Activated naive CD4-positive, alpha-beta T cell treated with anti-CD3 and anti-CD28 coated beads for 36 hours (primary cell): Measurements from ENCODE around the gene KMO. TPM values are rescaled to one million over a fixed set of nuclear protein-coding genes. Genes with fewer than 3 reads are reported as not detected.

ENCODE experiments used
- CTCF ChIA-PET: fragments of 350-600 bp; sonication (Branson Sonifier 250); formaldehyde crosslinking; loops from one replicate; lab custom pipeline; 2021; ENCODE audit warnings: antibody characterized with exemption; lab: Charles Lee
- DNase-seq: peaks from one replicate; pipeline ENCODE4 v3.0.0-alpha.2; 2020
- H3K27ac Mint-ChIP-seq: one replicate; pipeline ENCODE4 v1.8.0; 2021; ENCODE audit warnings: mild to moderate bottlenecking, mixed read lengths
- H3K27me3 Mint-ChIP-seq: one replicate; pipeline ENCODE4 v1.8.0; 2021; ENCODE audit warnings: low read depth, mixed read lengths
- H3K36me3 Mint-ChIP-seq: one replicate; pipeline ENCODE4 v1.8.0; 2021; ENCODE audit warnings: low read depth, mixed read lengths
- H3K4me1 Mint-ChIP-seq: one replicate; pipeline ENCODE4 v1.8.0; 2021; ENCODE audit warnings: low read depth, mixed read lengths
- H3K4me3 Mint-ChIP-seq: one replicate; pipeline ENCODE4 v1.8.0; 2021; ENCODE audit warnings: mild to moderate bottlenecking, moderate library complexity, mixed read lengths
- H3K9me3 Mint-ChIP-seq: one replicate; pipeline ENCODE4 v1.8.0; 2021; ENCODE audit warnings: mixed read lengths
- intact Hi-C: fragments of 100-400 bp; cut with micrococcal nuclease; formaldehyde crosslinking; loops from one replicate; pipeline ENCODE4 v1.15.1; 2023
- total RNA-seq, 2 experiments: library from RNA; stranded (reverse); gene quantifications; one replicate each; pipeline ENCODE4 v1.2.3, GENCODE V29; 2021

The KMO gene
- total RNA-seq, 2 experiments from 2014 or later = not detected

GRCh38 chr1:241542199-241542907, 10.2 kb downstream of the KMO start:
- H3K9me3 Mint-ChIP-seq = peaks cover 3% of the 10 kb centered on the region
- intact Hi-C loops = no loop called here
- no peak overlapping the region for H3K27ac Mint-ChIP-seq
- peaks cover 3% of the 10 kb centered on the region for H3K4me1 Mint-ChIP-seq
- CTCF ChIA-PET = no interaction called here
- no peak overlapping the region for H3K4me3 Mint-ChIP-seq
- H3K36me3 Mint-ChIP-seq = no peaks in the 10 kb centered on the region
- peaks cover 2% of the 10 kb centered on the region for H3K27me3 Mint-ChIP-seq
- no peak for DNase-seq

GRCh38 chr1:241548008-241548407, 15.8 kb downstream of the KMO start:
- no peak for DNase-seq
- Mint-ChIP-seq H3K4me3 (no peak overlapping the region), H3K27ac (no peak overlapping the region), H3K4me1 (peaks cover 18% of the 10 kb centered on the region), H3K36me3 (no peaks in the 10 kb centered on the region), H3K27me3 (no peaks in the 10 kb centered on the region), H3K9me3 (no peaks in the 10 kb centered on the region)
- intact Hi-C loops = no loop called here
- CTCF ChIA-PET = interaction anchor here (1.4 kb wide), 1 partner anchor 63 kb away, joined by 3 read pairs; no protein-coding TSS in a partner anchor

- H3K4me3 Mint-ChIP-seq = no peak overlapping the region
- CTCF ChIA-PET = interaction anchor here (0.7 kb wide), 1 partner anchor 55 kb away, joined by 4 read pairs; no protein-coding TSS in a partner anchor
- intact Hi-C loops = no loop called here
- H3K27ac Mint-ChIP-seq = no peak overlapping the region
- H3K9me3 Mint-ChIP-seq = no peaks in the 10 kb centered on the region
- no peak for DNase-seq
- peaks cover 20% of the 10 kb centered on the region for H3K4me1 Mint-ChIP-seq
- H3K27me3 Mint-ChIP-seq = no peaks in the 10 kb centered on the region
- no peaks in the 10 kb centered on the region for H3K36me3 Mint-ChIP-seq
These were observed 18.1 kb downstream of the KMO start for GRCh38 chr1:241550318-241550717.

GRCh38 chr1:241551759-241552638, 19.8 kb downstream of the KMO start:
- Mint-ChIP-seq H3K27ac (peak overlapping the region; percentile 89), H3K36me3 (no peaks in the 10 kb centered on the region), H3K27me3 (peaks cover 2% of the 10 kb centered on the region), H3K4me3 (peak overlapping the region; percentile 67), H3K9me3 (no peaks in the 10 kb centered on the region), H3K4me1 (peaks cover 20% of the 10 kb centered on the region)
- CTCF ChIA-PET = interaction anchor here (0.6 to 0.9 kb wide), 4 partner anchors 20 to 469 kb away, joined by 3 read pairs; partner anchors contain the start of gene KMO
- intact Hi-C loops = loop anchor here (1.0 kb wide), 4 partner anchors 20 to 295 kb away; partner anchors contain the start of genes FH and KMO
- peak; percentile 75 for DNase-seq

DNA sequence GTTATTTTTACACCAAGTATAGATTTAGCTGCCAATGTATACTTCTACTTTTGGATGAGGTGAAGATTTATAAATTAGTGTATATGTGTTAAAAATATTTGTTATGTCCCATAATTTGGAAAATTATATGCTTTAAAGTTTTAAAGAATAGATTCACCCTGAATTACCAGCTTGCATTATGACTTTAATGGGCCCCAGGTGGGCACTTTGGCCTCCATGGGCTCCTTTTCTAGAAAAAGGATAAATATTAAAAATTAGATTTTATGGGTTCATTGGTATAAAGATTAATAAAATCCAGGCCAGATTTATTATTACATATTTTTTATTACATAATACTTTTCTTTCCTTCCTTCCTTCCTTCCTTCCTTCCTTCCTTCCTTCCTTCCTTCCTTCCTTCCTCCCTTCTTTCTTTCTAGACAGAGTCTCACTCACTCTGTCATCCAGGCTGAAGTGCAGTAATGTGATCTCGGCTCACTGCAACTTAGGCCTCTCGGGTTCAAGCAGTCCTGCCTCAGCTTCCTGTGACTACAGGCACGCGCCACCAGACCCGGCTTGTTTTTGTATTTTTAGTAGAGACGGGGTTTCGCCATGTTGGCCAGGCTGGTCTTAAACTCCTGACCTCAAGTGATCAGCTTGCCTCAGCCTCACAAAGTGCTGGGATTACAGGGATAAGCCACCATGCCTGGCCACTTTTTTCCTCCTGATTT, 21.9 kb downstream of the KMO start:
- DNase-seq = no peak
- no peak overlapping the region for H3K27ac Mint-ChIP-seq
- no peaks in the 10 kb centered on the region for H3K36me3 Mint-ChIP-seq
- H3K9me3 Mint-ChIP-seq = no peaks in the 10 kb centered on the region
- peaks cover 2% of the 10 kb centered on the region for H3K27me3 Mint-ChIP-seq
- peaks cover 20% of the 10 kb centered on the region for H3K4me1 Mint-ChIP-seq
- CTCF ChIA-PET = no interaction called here
- intact Hi-C loops = no loop called here
- H3K4me3 Mint-ChIP-seq = no peak overlapping the region

- no peak for DNase-seq
- Mint-ChIP-seq H3K27me3 (peaks cover 2% of the 10 kb centered on the region), H3K27ac (no peak overlapping the region), H3K4me3 (no peak overlapping the region), H3K36me3 (no peaks in the 10 kb centered on the region), H3K9me3 (no peaks in the 10 kb centered on the region), H3K4me1 (peaks cover 20% of the 10 kb centered on the region)
- CTCF ChIA-PET = interaction anchor here (0.6 to 1.5 kb wide), 4 partner anchors 20 to 74 kb away, joined by 3 to 7 read pairs (median 4); partner anchors contain the start of gene KMO
- intact Hi-C loops = no loop called here
These were observed 23.3 kb downstream of the KMO start for GRCh38 chr1:241555526-241555925.

GRCh38 chr1:241557031-241557430, 24.9 kb downstream of the KMO start:
- CTCF ChIA-PET = no interaction called here
- intact Hi-C loops = no loop called here
- Mint-ChIP-seq H3K27me3 (peaks cover 2% of the 10 kb centered on the region), H3K27ac (no peak overlapping the region), H3K36me3 (no peaks in the 10 kb centered on the region), H3K4me3 (no peak overlapping the region), H3K9me3 (no peaks in the 10 kb centered on the region), H3K4me1 (peaks cover 7% of the 10 kb centered on the region)
- no peak for DNase-seq

DNA sequence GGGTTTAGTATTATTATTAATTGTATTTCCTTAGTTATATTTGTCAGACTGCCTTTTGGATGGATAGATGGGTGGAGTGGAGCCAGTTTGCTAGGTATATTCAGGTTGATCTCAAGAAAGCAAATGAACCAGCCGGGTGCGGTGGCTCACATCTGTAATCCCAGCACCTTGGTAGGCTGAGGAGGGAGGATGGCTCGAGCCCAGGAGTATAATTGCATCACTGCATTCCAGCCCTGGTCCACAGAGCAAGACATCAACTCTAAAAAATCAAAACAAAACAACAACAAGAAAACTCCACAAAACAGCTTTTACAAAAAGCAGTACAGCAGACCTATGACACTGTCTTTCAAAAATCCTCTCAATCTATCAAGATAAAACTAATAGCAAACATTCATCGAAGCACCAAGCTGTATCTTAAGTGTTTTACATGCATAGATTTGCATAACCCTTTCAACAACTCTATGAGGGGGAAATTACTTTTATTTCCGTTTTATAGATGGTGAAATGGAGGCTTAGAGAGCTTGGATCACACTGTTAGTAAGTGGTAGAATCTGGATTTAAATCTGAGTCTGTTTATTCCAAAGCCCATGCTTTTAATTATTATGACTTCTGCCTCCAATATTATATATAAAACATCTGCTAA, 25.5 kb downstream of the KMO start:
- peaks cover 2% of the 10 kb centered on the region for H3K27me3 Mint-ChIP-seq
- DNase-seq = no peak
- H3K4me3 Mint-ChIP-seq = no peak overlapping the region
- intact Hi-C loops = no loop called here
- H3K27ac Mint-ChIP-seq = no peak overlapping the region
- no peaks in the 10 kb centered on the region for H3K9me3 Mint-ChIP-seq
- CTCF ChIA-PET = no interaction called here
- peaks cover 3% of the 10 kb centered on the region for H3K4me1 Mint-ChIP-seq
- no peaks in the 10 kb centered on the region for H3K36me3 Mint-ChIP-seq

- DNase-seq = no peak
- CTCF ChIA-PET = no interaction called here
- H3K9me3 Mint-ChIP-seq = no peaks in the 10 kb centered on the region
- H3K4me3 Mint-ChIP-seq = no peak overlapping the region
- H3K4me1 Mint-ChIP-seq = no peaks in the 10 kb centered on the region
- no peak overlapping the region for H3K27ac Mint-ChIP-seq
- intact Hi-C loops = no loop called here
- H3K36me3 Mint-ChIP-seq = no peaks in the 10 kb centered on the region
- peaks cover 2% of the 10 kb centered on the region for H3K27me3 Mint-ChIP-seq
These were observed 28.1 kb downstream of the KMO start for GRCh38 chr1:241560146-241560848.

DNA sequence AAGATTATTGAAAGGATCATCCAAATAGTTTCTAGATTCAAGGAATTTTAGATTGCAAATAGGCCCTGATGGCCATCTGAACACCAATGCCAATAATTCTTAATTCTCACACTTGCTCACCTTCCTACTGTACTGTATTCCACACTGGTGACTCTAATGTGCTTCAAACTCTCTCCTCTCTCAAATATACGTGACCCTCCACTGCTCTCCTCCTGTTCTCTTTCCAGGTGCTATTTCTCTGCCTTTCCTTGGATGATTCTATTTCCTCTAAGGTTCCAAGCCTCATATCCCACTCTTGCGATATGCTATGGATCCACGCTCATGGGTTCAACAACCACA, 28.6 kb downstream of the KMO start:
- Mint-ChIP-seq H3K4me1 (no peaks in the 10 kb centered on the region), H3K9me3 (no peaks in the 10 kb centered on the region), H3K4me3 (no peak overlapping the region), H3K36me3 (no peaks in the 10 kb centered on the region), H3K27ac (no peak overlapping the region), H3K27me3 (no peaks in the 10 kb centered on the region)
- CTCF ChIA-PET = no interaction called here
- intact Hi-C loops = no loop called here
- DNase-seq = no peak

GRCh38 chr1:241569848-241570247, 37.7 kb downstream of the KMO start:
- no peak for DNase-seq
- Mint-ChIP-seq H3K27me3 (peaks cover 15% of the 10 kb centered on the region), H3K27ac (no peak overlapping the region), H3K4me1 (no peaks in the 10 kb centered on the region), H3K36me3 (no peaks in the 10 kb centered on the region), H3K4me3 (no peak overlapping the region), H3K9me3 (no peaks in the 10 kb centered on the region)
- CTCF ChIA-PET = no interaction called here
- intact Hi-C loops = no loop called here
